HepG2 (cell line): ENCODE measurements around the gene NME2. TPM values are rescaled to one million over a fixed set of nuclear protein-coding genes. Genes with fewer than 3 reads are reported as not detected.

Experiments
- ELF3 ChIP-seq: IDR thresholded peaks from 2 replicates; pipeline ENCODE4 v1.6.1; 2016; ENCODE audit warnings: missing genetic modification reagents, missing compliant biosample characterization
- ETV5 ChIP-seq: IDR thresholded peaks from 2 replicates; pipeline ENCODE4 v1.6.1; 2018; ENCODE audit warnings: missing biosample characterization, missing genetic modification reagents, inconsistent platforms, borderline replicate concordance
- GTF2F1 ChIP-seq: fragments of 150-350 bp; IDR thresholded peaks from 2 replicates; pipeline ENCODE4 v1.6.1; 2014; ENCODE audit warnings: low read length
- HMGXB4 ChIP-seq, 2 experiments: sonication (generic) in 1 of 2; formaldehyde crosslinking in 1 of 2; IDR thresholded peaks; 2 replicates each; pipeline versions ENCODE4 v1.4.0 to v1.6.1; 2018 to 2020; ENCODE audit warnings: missing genetic modification reagents in 2 of 2, borderline replicate concordance in 1 of 2, low read depth in 1 of 2, mild to moderate bottlenecking in 1 of 2, missing biosample characterization in 1 of 2
- NKX3-1 ChIP-seq: sonication (generic); formaldehyde crosslinking; IDR thresholded peaks from 2 replicates; pipeline ENCODE4 v1.5.0; 2020; ENCODE audit warnings: missing genetic modification reagents
- POGK ChIP-seq: sonication (generic); formaldehyde crosslinking; conservative IDR thresholded peaks from 2 replicates; pipeline ENCODE4 v1.8.0; 2022; ENCODE audit warnings: mild to moderate bottlenecking, moderate library complexity, missing genetic modification reagents
- RBM22 ChIP-seq: fragments of 200-400 bp; formaldehyde crosslinking; optimal IDR thresholded peaks from 2 replicates; pipeline ENCODE3; 2017; ENCODE audit warnings: mild to moderate bottlenecking, low read length, moderate library complexity
- RBM39 ChIP-seq: fragments of 200-400 bp; formaldehyde crosslinking; IDR thresholded peaks from one replicate; pipeline ENCODE4 v1.6.1; 2018; ENCODE audit warnings: antibody characterized with exemption, mild to moderate bottlenecking, low read depth, low read length; ENCODE audit not compliant: poor library complexity, severe bottlenecking
- RFX1 ChIP-seq: fragments of 450-650 bp; IDR thresholded peaks from 2 replicates; pipeline ENCODE4 v1.6.1; 2017
- RFXANK ChIP-seq: IDR thresholded peaks from 2 replicates; pipeline ENCODE4 v1.6.1; 2016
- SIN3A ChIP-seq: IDR thresholded peaks from 2 replicates; pipeline ENCODE4 v1.6.1; 2011; ENCODE audit warnings: low read depth, mild to moderate bottlenecking, control low read depth, low read length, borderline replicate concordance
- SNRNP70 ChIP-seq: fragments of 200-400 bp; formaldehyde crosslinking; IDR thresholded peaks from 2 replicates; pipeline ENCODE4 v1.6.1; 2017; ENCODE audit warnings: mild to moderate bottlenecking, low read depth, low read length, moderate library complexity
- TEF ChIP-seq: sonication (generic); formaldehyde crosslinking; IDR thresholded peaks from 2 replicates; pipeline ENCODE4 v1.5.0; 2020; ENCODE audit warnings: missing genetic modification reagents
- ZBTB38 ChIP-seq: sonication (generic); formaldehyde crosslinking; IDR thresholded peaks from 2 replicates; pipeline ENCODE4 v1.5.1; 2020; ENCODE audit warnings: mild to moderate bottlenecking, missing genetic modification reagents
- ZFP36L1 ChIP-seq: sonication (generic); formaldehyde crosslinking; IDR thresholded peaks from 2 replicates; pipeline ENCODE4 v1.8.0; 2022; ENCODE audit warnings: mild to moderate bottlenecking, missing genetic modification reagents, moderate library complexity
- ZMYM4 ChIP-seq: sonication (generic); formaldehyde crosslinking; IDR thresholded peaks from 2 replicates; pipeline ENCODE4 v1.8.1; 2023; ENCODE audit warnings: mild to moderate bottlenecking, missing genetic modification reagents
- ZNF260 ChIP-seq: sonication (generic); formaldehyde crosslinking; IDR thresholded peaks from 2 replicates; pipeline ENCODE4 v1.4.0; 2020; ENCODE audit warnings: missing genetic modification reagents, low read depth, mild to moderate bottlenecking, borderline replicate concordance
- ZNF274 ChIP-seq: sonication (generic); formaldehyde crosslinking; IDR thresholded peaks from 2 replicates; pipeline ENCODE4 v1.5.1; 2020; ENCODE audit warnings: mild to moderate bottlenecking, missing genetic modification reagents
- ZNF556 ChIP-seq: sonication (generic); formaldehyde crosslinking; IDR thresholded peaks from 2 replicates; pipeline ENCODE4 v1.4.0; 2020; ENCODE audit warnings: mild to moderate bottlenecking, missing genetic modification reagents, borderline replicate concordance
- ZNF580 ChIP-seq: IDR thresholded peaks from 2 replicates; pipeline ENCODE4 v1.6.1; 2016; ENCODE audit warnings: low read depth, borderline replicate concordance
- ZNF598 ChIP-seq: sonication (generic); formaldehyde crosslinking; IDR thresholded peaks from 2 replicates; pipeline ENCODE4 v1.5.1; 2020; ENCODE audit warnings: mild to moderate bottlenecking, missing genetic modification reagents, borderline replicate concordance
- ZNF768 ChIP-seq: sonication (generic); formaldehyde crosslinking; IDR thresholded peaks from 2 replicates; pipeline ENCODE4 v1.4.0; 2020; ENCODE audit warnings: missing genetic modification reagents
- ZNF781 ChIP-seq: sonication (generic); formaldehyde crosslinking; IDR thresholded peaks from 2 replicates; pipeline ENCODE4 v1.5.1; 2020; ENCODE audit warnings: borderline replicate concordance, mild to moderate bottlenecking, missing genetic modification reagents; ENCODE audit errors: not compliant biosample characterization
- ZSCAN29 ChIP-seq: sonication (generic); formaldehyde crosslinking; conservative IDR thresholded peaks from 2 replicates; pipeline ENCODE4 v1.4.0; 2020; ENCODE audit warnings: mild to moderate bottlenecking, missing genetic modification reagents
- ZSCAN9 ChIP-seq: IDR thresholded peaks from 2 replicates; pipeline ENCODE4 v1.6.1; 2016; ENCODE audit warnings: borderline replicate concordance
- polyA plus RNA-seq, 8 experiments: library from polyadenylated mRNA; depleted of rRNA in 3 of 8; stranded (reverse) in 7 of 8; unstranded in 1 of 8; fragments of >200 nt; fragmentation: Illumina TruSeq in 4 of 8; extraction: Trizol in 4 of 8; gene quantifications; 2 replicates each; pipeline versions ENCODE4 v1.2.1 to v1.2.3, GENCODE V29; 2011 to 2016; ENCODE audit warnings: low read depth in 4 of 8, missing spikeins in 1 of 8, mixed read lengths in 1 of 8; ENCODE audit not compliant: insufficient read depth in 1 of 8
- total RNA-seq, 5 experiments: library from RNA; depleted of rRNA; stranded (reverse); fragments of >200 nt; fragmentation: Illumina TruSeq; extraction: Trizol; gene quantifications; 2 replicates each; pipeline ENCODE4 v1.2.3, GENCODE V29; 2016; ENCODE audit warnings: low read depth in 1 of 5

NME2 gene
- total and polyA plus RNA-seq, 2 of the 13 experiments (the other 11 are each of a cell fraction or from before 2014, with no cell fraction given) = 790 to 1,213 TPM

- no peak for TF ChIP-seq ZSCAN9 (CRISPR knock-in tag)
- peak; percentile 66; the same call in 1 of the 2 replicates for TF ChIP-seq ELF3 (CRISPR knock-in tag)
- no peak for TF ChIP-seq SNRNP70
- TF ChIP-seq TEF = no peak
- TF ChIP-seq ZNF274 (CRISPR knock-in tag) = no peak
- TF ChIP-seq RBM39 = no peak
- TF ChIP-seq SIN3A = peak; percentile 54; the same call in 1 of the 2 replicates
- no peak for TF ChIP-seq RBM22
- no peak for TF ChIP-seq HMGXB4 (CRISPR knock-in tag; IDR thresholded peaks at IDR 0.05; ENCODE audit: borderline replicate concordance in 1 of 2, low read depth in 1 of 2)
- TF ChIP-seq ZNF598 (CRISPR knock-in tag) = 0 out of 2 replicates have a peak, but pooled peaks have one; percentile 30
- TF ChIP-seq GTF2F1 = no peak
- TF ChIP-seq RFX1 = no peak
- TF ChIP-seq ZNF580 (CRISPR knock-in tag) = no peak; the same call in 1 of the 2 replicates
- peak; percentile 47 for TF ChIP-seq ZMYM4 (CRISPR knock-in tag)
- TF ChIP-seq ZNF768 (CRISPR knock-in tag) = no peak
- TF ChIP-seq NKX3-1 = peak; percentile 79; the same call in 1 of the 2 replicates
- TF ChIP-seq RFXANK (CRISPR knock-in tag) = no peak
- peak; percentile 30; the same call in 1 of the 2 replicates for TF ChIP-seq POGK
- no peak for TF ChIP-seq ZFP36L1 (CRISPR knock-in tag)
- peak; percentile 32; the same call in 1 of the 2 replicates for TF ChIP-seq ZBTB38 (CRISPR knock-in tag)
- TF ChIP-seq ZNF260 (CRISPR knock-in tag) = no peak
- no peak for TF ChIP-seq ZNF781 (CRISPR knock-in tag)
- TF ChIP-seq ZSCAN29 = no peak
- peak; percentile 53; the same call in 1 of the 2 replicates for TF ChIP-seq ETV5
- no peak; the same call in 1 of the 2 replicates for TF ChIP-seq ZNF556
These were observed 44.4 kb upstream of the NME2 start (continued) for GRCh38 chr17:51121620-51122472.
